B cell (primary cell): Measurements from ENCODE around the gene MGAT5.

Experiments used
- EZH2 ChIP-seq: IDR thresholded peaks from 2 replicates; pipeline ENCODE4 v1.6.1; 2012; ENCODE audit warnings: borderline replicate concordance, low read depth, mild to moderate bottlenecking, moderate library complexity, low read length; ENCODE audit not compliant: insufficient read depth, poor library complexity, severe bottlenecking
- TF ChIP-seq, protein P1 (sequence below): fragments of 200-600 bp; IDR thresholded peaks from one replicate; pipeline ENCODE4 v1.8.0; 2022; ENCODE audit warnings: antibody characterized with exemption, mild to moderate bottlenecking

DNA sequence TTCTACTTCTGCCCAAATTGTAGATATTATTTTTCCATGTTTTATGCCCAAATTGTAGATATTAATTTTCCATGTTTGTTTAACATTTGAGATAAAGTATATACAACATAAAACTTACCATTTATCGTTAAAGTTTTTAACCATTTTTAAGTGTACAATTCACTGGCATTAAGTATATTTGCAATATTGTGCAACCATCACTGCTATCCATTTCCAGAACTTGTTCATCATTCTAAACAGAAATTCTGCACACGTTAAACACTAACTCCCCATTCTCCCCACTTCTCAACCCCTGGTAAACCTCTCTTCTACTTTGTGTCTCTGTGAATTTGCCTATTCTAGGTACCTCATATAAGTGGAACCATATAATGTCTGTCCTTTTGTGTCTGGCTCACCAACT is 162.1 kb downstream of the MGAT5 start:
- no peak for TF ChIP-seq EZH2
- TF ChIP-seq, protein P1, sequence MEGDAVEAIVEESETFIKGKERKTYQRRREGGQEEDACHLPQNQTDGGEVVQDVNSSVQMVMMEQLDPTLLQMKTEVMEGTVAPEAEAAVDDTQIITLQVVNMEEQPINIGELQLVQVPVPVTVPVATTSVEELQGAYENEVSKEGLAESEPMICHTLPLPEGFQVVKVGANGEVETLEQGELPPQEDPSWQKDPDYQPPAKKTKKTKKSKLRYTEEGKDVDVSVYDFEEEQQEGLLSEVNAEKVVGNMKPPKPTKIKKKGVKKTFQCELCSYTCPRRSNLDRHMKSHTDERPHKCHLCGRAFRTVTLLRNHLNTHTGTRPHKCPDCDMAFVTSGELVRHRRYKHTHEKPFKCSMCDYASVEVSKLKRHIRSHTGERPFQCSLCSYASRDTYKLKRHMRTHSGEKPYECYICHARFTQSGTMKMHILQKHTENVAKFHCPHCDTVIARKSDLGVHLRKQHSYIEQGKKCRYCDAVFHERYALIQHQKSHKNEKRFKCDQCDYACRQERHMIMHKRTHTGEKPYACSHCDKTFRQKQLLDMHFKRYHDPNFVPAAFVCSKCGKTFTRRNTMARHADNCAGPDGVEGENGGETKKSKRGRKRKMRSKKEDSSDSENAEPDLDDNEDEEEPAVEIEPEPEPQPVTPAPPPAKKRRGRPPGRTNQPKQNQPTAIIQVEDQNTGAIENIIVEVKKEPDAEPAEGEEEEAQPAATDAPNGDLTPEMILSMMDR: no peak
